WTC11 (cell line): ENCODE measurements around the gene DOCK7.

Source experiments
- CREB1 ChIP-seq: sonication (generic); formaldehyde crosslinking; IDR thresholded peaks from 2 replicates; pipeline ENCODE4 v1.8.0; 2023; ENCODE audit warnings: mild to moderate bottlenecking, missing genetic modification reagents
- CTCF ChIP-seq: fragments of 200-600 bp; IDR thresholded peaks from 2 replicates; pipeline ENCODE4 v1.8.0; 2022; ENCODE audit warnings: antibody characterized with exemption
- SP1 ChIP-seq: sonication (generic); formaldehyde crosslinking; conservative IDR thresholded peaks from 2 replicates; pipeline ENCODE4 v1.8.1; 2022; ENCODE audit warnings: missing genetic modification reagents
- ZNF138 ChIP-seq: sonication (generic); formaldehyde crosslinking; conservative IDR thresholded peaks from 2 replicates; pipeline ENCODE4 v1.8.1; 2022; ENCODE audit warnings: mild to moderate bottlenecking, moderate library complexity, missing genetic modification reagents
- TF ChIP-seq, protein P1 (sequence below): fragments of 250-450 bp; sonication (Bioruptor Pico); IDR thresholded peaks from 2 replicates; pipeline ENCODE4 v1.9.0; 2021; ENCODE audit warnings: mild to moderate bottlenecking

GRCh38 chr1:62712336-62713243, 24.4 kb upstream of the DOCK7 start:
- TF ChIP-seq, protein P1, sequence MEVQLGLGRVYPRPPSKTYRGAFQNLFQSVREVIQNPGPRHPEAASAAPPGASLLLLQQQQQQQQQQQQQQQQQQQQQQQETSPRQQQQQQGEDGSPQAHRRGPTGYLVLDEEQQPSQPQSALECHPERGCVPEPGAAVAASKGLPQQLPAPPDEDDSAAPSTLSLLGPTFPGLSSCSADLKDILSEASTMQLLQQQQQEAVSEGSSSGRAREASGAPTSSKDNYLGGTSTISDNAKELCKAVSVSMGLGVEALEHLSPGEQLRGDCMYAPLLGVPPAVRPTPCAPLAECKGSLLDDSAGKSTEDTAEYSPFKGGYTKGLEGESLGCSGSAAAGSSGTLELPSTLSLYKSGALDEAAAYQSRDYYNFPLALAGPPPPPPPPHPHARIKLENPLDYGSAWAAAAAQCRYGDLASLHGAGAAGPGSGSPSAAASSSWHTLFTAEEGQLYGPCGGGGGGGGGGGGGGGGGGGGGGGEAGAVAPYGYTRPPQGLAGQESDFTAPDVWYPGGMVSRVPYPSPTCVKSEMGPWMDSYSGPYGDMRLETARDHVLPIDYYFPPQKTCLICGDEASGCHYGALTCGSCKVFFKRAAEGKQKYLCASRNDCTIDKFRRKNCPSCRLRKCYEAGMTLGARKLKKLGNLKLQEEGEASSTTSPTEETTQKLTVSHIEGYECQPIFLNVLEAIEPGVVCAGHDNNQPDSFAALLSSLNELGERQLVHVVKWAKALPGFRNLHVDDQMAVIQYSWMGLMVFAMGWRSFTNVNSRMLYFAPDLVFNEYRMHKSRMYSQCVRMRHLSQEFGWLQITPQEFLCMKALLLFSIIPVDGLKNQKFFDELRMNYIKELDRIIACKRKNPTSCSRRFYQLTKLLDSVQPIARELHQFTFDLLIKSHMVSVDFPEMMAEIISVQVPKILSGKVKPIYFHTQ, result no peak
- TF ChIP-seq SP1 (CRISPR knock-in tag) (no peak), CREB1 (CRISPR knock-in tag) (no peak), CTCF (no peak), ZNF138 (CRISPR knock-in tag) (no peak)
